Measurements from ENCODE around the gene BAZ2B. TPM values are rescaled to one million over a fixed set of nuclear protein-coding genes. Genes with fewer than 3 reads are reported as not detected.

The BAZ2B gene
- total and polyA plus RNA-seq, 12 donors, result 18.9 to 137 (median 68.0) TPM

- Histone ChIP-seq H3K9me3 (replicated peaks in 1 of 3) (peaks cover 0 to 4% (median 0%) of the 10 kb centered on the region in 3 donors), H3K27me3 (no peaks in the 10 kb centered on the region), H3K4me3 (no peak overlapping the region), H3K27ac (no peak overlapping the region), H3K36me3 (replicated peaks in 1 of 2) (no peaks in the 10 kb centered on the region), H3K4me1 (replicated peaks in 1 of 2) (peaks cover 4 to 41% of the 10 kb centered on the region in 2 donors)
- WGBS, 4 donors, result 51 to 71% (median 60%) methylated on average over 1 of the region's 1 CpG
- no peak for TF ChIP-seq POLR2A (IDR thresholded peaks at IDR 0.05)
- TF ChIP-seq CTCF (IDR thresholded peaks at IDR 0.05), result no peak
- DNase-seq, result no peak
- intact Hi-C loops (cut with DNase I), result no loop called here
These were observed 157.1 kb downstream of the BAZ2B start for GRCh38 chr2:159459279-159459678.

- WGBS, 4 donors, result 59 to 75% (median 66%) methylated on average over 1 of the region's 1 CpG
- TF ChIP-seq CTCF (IDR thresholded peaks at IDR 0.05) (no peak), POLR2A (IDR thresholded peaks at IDR 0.05) (no peak)
- Histone ChIP-seq H3K27ac (no peak overlapping the region), H3K36me3 (replicated peaks in 1 of 2) (no peaks in the 10 kb centered on the region), H3K4me1 (replicated peaks in 1 of 2) (peaks cover 4 to 44% of the 10 kb centered on the region in 2 donors), H3K27me3 (no peaks in the 10 kb centered on the region), H3K9me3 (replicated peaks in 1 of 3) (peaks cover 0 to 4% (median 0%) of the 10 kb centered on the region in 3 donors), H3K4me3 (no peak overlapping the region)
- DNase-seq, result no peak
- intact Hi-C loops (cut with DNase I), result no loop called here
These were observed 158.8 kb downstream of the BAZ2B start for GRCh38 chr2:159457589-159457988.

GRCh38 chr2:159456500-159457426 is 159.6 kb downstream of the BAZ2B start:
- no peak for TF ChIP-seq POLR2A (IDR thresholded peaks at IDR 0.05)
- no peak for TF ChIP-seq CTCF (IDR thresholded peaks at IDR 0.05)
- Histone ChIP-seq H3K27ac (peak overlapping the region in 1 of 5 donors; percentile 10), H3K9me3 (replicated peaks in 1 of 3) (peaks cover 0 to 4% (median 0%) of the 10 kb centered on the region in 3 donors), H3K27me3 (no peaks in the 10 kb centered on the region), H3K4me3 (no peak overlapping the region), H3K36me3 (replicated peaks in 1 of 2) (no peaks in the 10 kb centered on the region), H3K4me1 (replicated peaks in 1 of 2) (peaks cover 4 to 44% of the 10 kb centered on the region in 2 donors)
- intact Hi-C loops (cut with DNase I), result no loop called here
- no peak for DNase-seq
- WGBS, 4 donors, result 58 to 71% (median 63%) methylated on average over 5 of the region's 5 CpGs

GRCh38 chr2:159455330-159455918 is 160.9 kb downstream of the BAZ2B start:
- DNase-seq, result no peak
- H3K36me3 ChIP-seq (replicated peaks in 1 of 2), result no peaks in the 10 kb centered on the region
- intact Hi-C loops (cut with DNase I), result no loop called here
- H3K27me3 ChIP-seq, result no peaks in the 10 kb centered on the region
- no peak overlapping the region for H3K4me3 ChIP-seq
- no peak for TF ChIP-seq CTCF (IDR thresholded peaks at IDR 0.05)
- TF ChIP-seq POLR2A (IDR thresholded peaks at IDR 0.05), result no peak
- H3K4me1 ChIP-seq (replicated peaks in 1 of 2), result peaks cover 4 to 44% of the 10 kb centered on the region in 2 donors
- H3K9me3 ChIP-seq (replicated peaks in 1 of 3), result peaks cover 0 to 4% (median 0%) of the 10 kb centered on the region in 3 donors
- H3K27ac ChIP-seq, result peak overlapping the region in 1 of 5 donors; percentile 5

Measured in adrenal gland (tissue), 12 donors.